Measurements from ENCODE around the gene FBXO31. TPM values are rescaled to one million over a fixed set of nuclear protein-coding genes. Genes with fewer than 3 reads are reported as not detected.
A peak's percentile ranks its signal among the peaks of the same experiment; 100 is the strongest.

FBXO31 gene
- total and polyA plus RNA-seq, 2 of the 8 experiments (the other 6 are each of a cell fraction or from before 2014, with no cell fraction given) = 8.3 to 21.6 TPM

GRCh38 chr16:87384162-87384874 is 742 bp upstream of the FBXO31 start (continued):
- TF ChIP-seq MAX (IDR thresholded peaks at IDR 0.05) = peak; percentile 76
- no peak for TF ChIP-seq CBX8 (IDR thresholded peaks at IDR 0.05; ENCODE audit: borderline replicate concordance, low read depth, low read length)
- peak; percentile 96 for TF ChIP-seq RBBP5 (IDR thresholded peaks at IDR 0.05; ENCODE audit: borderline replicate concordance, low read depth, low read length)
- peak in 1 of 2 experiments; percentile 88; a peak in 2 of 4 replicates for TF ChIP-seq HDAC2 (IDR thresholded peaks at IDR 0.05; ENCODE audit: borderline replicate concordance in 1 of 2, low read depth in 2 of 2, low read length in 2 of 2)
- no peak for TF ChIP-seq BACH1 (IDR thresholded peaks at IDR 0.05; ENCODE audit: low read length)
- peak; percentile 44 for TF ChIP-seq E2F6 (IDR thresholded peaks at IDR 0.05)
- no peak for TF ChIP-seq GABPA (IDR thresholded peaks at IDR 0.05; ENCODE audit: borderline replicate concordance, insufficient read depth, low read length)
- TF ChIP-seq ATF2 (IDR thresholded peaks at IDR 0.05; ENCODE audit: low read length) = no peak
- no peak for TF ChIP-seq JUND (IDR thresholded peaks at IDR 0.05; ENCODE audit: low read length)
- TF ChIP-seq ASH2L (IDR thresholded peaks at IDR 0.05; ENCODE audit: low read length) = peak; percentile 100

Data from H1 (cell line).